ENCODE data around the gene MYOZ2. TPM values are rescaled to one million over a fixed set of nuclear protein-coding genes. Genes with fewer than 3 reads are reported as not detected.

MYOZ2 gene
- total and polyA plus RNA-seq, 2 of the 13 experiments (the other 11 are each of a cell fraction or from before 2014, with no cell fraction given), result 0.03 TPM; not detected in 1

GRCh38 chr4:119237201-119237600 lies 101.6 kb downstream of the MYOZ2 start:
- no peaks in the 10 kb centered on the region for H3K27me3 ChIP-seq (ENCODE audit: control insufficient read depth in 1 of 2, insufficient read depth in 2 of 2, low read length in 2 of 2)
- no TSS peak for BruUV-seq (replicated peaks)
- H3K4me2 ChIP-seq (ENCODE audit: low read depth, low read length), result no peak overlapping the region
- H3K36me3 ChIP-seq (replicated peaks in 1 of 2; ENCODE audit: control insufficient read depth in 1 of 2, insufficient read depth in 2 of 2, low read length in 2 of 2), result peaks cover 7 to 16% of the 10 kb centered on the region in 2 experiments; a peak in 2 of 5 replicates
- intact Hi-C loops (cut with micrococcal nuclease; ENCODE audit: unreplicated experiment), result no loop called here
- no peak overlapping the region for H3K4me3 ChIP-seq (replicated peaks in 1 of 3; ENCODE audit: insufficient read depth in 1 of 3, low read depth in 2 of 3, low read length in 3 of 3)
- no peaks in the 10 kb centered on the region for H4K20me1 ChIP-seq (ENCODE audit: insufficient read depth, low read length)
- H3K4me1 ChIP-seq (ENCODE audit: insufficient read depth, low read length), result no peaks in the 10 kb centered on the region
- ChIA-PET POLR2A (interaction anchor here (1.2 to 1.6 kb wide), 2 partner anchors 24 to 25 kb away, joined by 3 read pairs; no protein-coding TSS in a partner anchor), CTCF (ENCODE audit: low intra/inter-chr PET ratio, low total read pairs) (no interaction called here)
- DNase-seq (ENCODE audit: low spot score), result no peak
- no peak for FAIRE-seq
- in situ Hi-C loops (cut with HindIII; ENCODE audit: extremely low pct_ligation_motif_present, low pct_unique_long_range_greater_than_20kb), result no loop called here
- H3K27ac ChIP-seq (ENCODE audit: extremely low read length, insufficient read depth, low read length), result no peak overlapping the region
- no peak for ATAC-seq
- WGBS (ENCODE audit: low lambda C conversion rate), result 96% methylated on average over 9 of the region's 9 CpGs
- no peaks in the 10 kb centered on the region for H3K79me2 ChIP-seq (ENCODE audit: insufficient read depth, low read length)
- H3K9me3 ChIP-seq (ENCODE audit: low read length), result no peaks in the 10 kb centered on the region
- no peak overlapping the region for H3K9ac ChIP-seq (ENCODE audit: insufficient read depth, low read depth, low read length)
- H2AFZ ChIP-seq (ENCODE audit: low read length), result no peak overlapping the region
- TF ChIP-seq, protein P1, sequence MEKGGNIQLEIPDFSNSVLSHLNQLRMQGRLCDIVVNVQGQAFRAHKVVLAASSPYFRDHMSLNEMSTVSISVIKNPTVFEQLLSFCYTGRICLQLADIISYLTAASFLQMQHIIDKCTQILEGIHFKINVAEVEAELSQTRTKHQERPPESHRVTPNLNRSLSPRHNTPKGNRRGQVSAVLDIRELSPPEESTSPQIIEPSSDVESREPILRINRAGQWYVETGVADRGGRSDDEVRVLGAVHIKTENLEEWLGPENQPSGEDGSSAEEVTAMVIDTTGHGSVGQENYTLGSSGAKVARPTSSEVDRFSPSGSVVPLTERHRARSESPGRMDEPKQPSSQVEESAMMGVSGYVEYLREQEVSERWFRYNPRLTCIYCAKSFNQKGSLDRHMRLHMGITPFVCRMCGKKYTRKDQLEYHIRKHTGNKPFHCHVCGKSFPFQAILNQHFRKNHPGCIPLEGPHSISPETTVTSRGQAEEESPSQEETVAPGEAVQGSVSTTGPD (CRISPR knock-in tag; IDR thresholded peaks at IDR 0.05), result no peak
- TF ChIP-seq ZNF639 (CRISPR knock-in tag; conservative IDR thresholded peaks at IDR 0.05) (no peak), HIVEP1 (CRISPR knock-in tag; IDR thresholded peaks at IDR 0.05) (no peak), CC2D1A (CRISPR knock-in tag; IDR thresholded peaks at IDR 0.05) (no peak), FOXP1 (IDR thresholded peaks at IDR 0.05) (no peak), FOXP1 (CRISPR knock-in tag; IDR thresholded peaks at IDR 0.05) (no peak), DMTF1 (CRISPR knock-in tag; IDR thresholded peaks at IDR 0.05) (no peak), RBM22 (optimal IDR thresholded peaks at IDR 0.05; ENCODE audit: low read length) (no peak)
- TF ChIP-seq, protein P2, sequence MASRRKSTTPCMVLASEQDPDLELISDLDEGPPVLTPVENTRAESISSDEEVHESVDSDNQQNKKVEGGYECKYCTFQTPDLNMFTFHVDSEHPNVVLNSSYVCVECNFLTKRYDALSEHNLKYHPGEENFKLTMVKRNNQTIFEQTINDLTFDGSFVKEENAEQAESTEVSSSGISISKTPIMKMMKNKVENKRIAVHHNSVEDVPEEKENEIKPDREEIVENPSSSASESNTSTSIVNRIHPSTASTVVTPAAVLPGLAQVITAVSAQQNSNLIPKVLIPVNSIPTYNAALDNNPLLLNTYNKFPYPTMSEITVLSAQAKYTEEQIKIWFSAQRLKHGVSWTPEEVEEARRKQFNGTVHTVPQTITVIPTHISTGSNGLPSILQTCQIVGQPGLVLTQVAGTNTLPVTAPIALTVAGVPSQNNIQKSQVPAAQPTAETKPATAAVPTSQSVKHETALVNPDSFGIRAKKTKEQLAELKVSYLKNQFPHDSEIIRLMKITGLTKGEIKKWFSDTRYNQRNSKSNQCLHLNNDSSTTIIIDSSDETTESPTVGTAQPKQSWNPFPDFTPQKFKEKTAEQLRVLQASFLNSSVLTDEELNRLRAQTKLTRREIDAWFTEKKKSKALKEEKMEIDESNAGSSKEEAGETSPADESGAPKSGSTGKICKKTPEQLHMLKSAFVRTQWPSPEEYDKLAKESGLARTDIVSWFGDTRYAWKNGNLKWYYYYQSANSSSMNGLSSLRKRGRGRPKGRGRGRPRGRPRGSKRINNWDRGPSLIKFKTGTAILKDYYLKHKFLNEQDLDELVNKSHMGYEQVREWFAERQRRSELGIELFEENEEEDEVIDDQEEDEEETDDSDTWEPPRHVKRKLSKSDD (CRISPR knock-in tag; IDR thresholded peaks at IDR 0.05; ENCODE audit: low read depth), result no peak
- TF ChIP-seq, protein P3, sequence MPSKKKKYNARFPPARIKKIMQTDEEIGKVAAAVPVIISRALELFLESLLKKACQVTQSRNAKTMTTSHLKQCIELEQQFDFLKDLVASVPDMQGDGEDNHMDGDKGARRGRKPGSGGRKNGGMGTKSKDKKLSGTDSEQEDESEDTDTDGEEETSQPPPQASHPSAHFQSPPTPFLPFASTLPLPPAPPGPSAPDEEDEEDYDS (CRISPR knock-in tag; IDR thresholded peaks at IDR 0.05), result no peak
- TF ChIP-seq, protein P4, sequence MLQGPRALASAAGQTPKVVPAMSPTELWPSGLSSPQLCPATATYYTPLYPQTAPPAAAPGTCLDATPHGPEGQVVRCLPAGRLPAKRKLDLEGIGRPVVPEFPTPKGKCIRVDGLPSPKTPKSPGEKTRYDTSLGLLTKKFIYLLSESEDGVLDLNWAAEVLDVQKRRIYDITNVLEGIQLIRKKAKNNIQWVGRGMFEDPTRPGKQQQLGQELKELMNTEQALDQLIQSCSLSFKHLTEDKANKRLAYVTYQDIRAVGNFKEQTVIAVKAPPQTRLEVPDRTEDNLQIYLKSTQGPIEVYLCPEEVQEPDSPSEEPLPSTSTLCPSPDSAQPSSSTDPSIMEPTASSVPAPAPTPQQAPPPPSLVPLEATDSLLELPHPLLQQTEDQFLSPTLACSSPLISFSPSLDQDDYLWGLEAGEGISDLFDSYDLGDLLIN (CRISPR knock-in tag; IDR thresholded peaks at IDR 0.05; ENCODE audit: borderline replicate concordance), result no peak
- TF ChIP-seq, protein P5, sequence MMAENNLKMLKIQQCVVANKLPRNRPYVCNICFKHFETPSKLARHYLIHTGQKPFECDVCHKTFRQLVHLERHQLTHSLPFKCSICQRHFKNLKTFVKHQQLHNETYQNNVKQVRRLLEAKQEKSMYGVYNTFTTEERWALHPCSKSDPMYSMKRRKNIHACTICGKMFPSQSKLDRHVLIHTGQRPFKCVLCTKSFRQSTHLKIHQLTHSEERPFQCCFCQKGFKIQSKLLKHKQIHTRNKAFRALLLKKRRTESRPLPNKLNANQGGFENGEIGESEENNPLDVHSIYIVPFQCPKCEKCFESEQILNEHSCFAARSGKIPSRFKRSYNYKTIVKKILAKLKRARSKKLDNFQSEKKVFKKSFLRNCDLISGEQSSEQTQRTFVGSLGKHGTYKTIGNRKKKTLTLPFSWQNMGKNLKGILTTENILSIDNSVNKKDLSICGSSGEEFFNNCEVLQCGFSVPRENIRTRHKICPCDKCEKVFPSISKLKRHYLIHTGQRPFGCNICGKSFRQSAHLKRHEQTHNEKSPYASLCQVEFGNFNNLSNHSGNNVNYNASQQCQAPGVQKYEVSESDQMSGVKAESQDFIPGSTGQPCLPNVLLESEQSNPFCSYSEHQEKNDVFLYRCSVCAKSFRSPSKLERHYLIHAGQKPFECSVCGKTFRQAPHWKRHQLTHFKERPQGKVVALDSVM (CRISPR knock-in tag; IDR thresholded peaks at IDR 0.05), result no peak

Data from HepG2 (cell line).